ENCODE measurements around the gene DPH2.

Gene DPH2, protein sequence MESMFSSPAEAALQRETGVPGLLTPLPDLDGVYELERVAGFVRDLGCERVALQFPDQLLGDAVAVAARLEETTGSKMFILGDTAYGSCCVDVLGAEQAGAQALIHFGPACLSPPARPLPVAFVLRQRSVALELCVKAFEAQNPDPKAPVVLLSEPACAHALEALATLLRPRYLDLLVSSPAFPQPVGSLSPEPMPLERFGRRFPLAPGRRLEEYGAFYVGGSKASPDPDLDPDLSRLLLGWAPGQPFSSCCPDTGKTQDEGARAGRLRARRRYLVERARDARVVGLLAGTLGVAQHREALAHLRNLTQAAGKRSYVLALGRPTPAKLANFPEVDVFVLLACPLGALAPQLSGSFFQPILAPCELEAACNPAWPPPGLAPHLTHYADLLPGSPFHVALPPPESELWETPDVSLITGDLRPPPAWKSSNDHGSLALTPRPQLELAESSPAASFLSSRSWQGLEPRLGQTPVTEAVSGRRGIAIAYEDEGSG

DNA sequence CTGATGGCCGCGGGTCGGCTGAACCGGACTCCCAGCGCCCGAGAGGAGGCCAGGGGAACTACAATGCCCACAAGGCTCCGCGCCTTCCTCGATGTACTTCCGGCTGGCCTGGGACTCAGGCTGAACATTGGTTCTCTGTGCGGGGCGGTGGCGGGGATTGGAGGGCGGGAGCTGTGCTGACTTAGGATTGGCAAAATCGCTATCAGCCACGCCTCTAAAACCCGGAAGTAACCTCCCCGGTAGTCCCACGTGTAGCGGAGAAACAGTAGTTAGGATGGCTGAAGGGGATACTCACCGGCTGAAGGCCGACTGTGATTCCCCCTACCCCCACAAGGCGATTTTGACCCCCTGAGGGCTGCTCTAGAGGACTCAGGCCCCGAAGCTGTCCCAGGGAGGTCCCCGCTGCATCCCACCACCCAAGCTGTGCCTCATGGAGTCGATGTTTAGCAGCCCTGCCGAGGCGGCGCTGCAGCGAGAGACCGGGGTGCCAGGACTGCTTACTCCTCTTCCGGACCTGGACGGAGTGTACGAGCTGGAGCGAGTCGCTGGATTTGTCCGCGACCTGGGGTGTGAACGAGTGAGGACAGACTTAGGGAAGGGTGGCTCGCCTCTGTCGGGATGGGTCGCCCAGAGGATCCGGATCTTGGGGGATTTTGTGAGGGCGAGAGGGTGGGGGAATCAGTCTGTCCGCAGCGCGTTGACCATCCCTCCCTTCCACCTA is at the start of gene DPH2:
TSS of gene DPH2 (plus strand) at position 265 of the 721 bp plus-strand sequence. CDS start at position 431, 166 bp downstream.
- DNase-seq: peak; percentile 96

DNA sequence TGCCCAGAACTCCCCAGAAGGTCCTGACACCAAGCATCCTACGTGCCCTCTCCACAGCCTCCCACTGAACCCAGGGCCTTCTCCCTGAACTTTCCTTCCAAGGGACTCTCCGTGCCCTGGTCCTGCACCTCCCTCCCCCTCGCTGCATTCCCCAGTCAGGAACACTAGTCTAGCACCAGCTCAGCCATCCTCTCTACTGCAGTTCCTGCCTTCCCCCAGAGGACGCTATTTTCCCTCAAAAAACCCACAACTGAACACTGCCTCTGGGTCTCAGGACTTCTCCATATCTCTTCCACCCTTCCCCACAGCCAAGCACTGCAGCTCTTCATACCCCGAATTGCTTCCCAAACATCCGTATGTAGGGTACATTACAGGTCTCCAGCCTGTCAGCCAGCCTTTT is 48.8 kb upstream of the DPH2 start:
- no peak for DNase-seq

DNA sequence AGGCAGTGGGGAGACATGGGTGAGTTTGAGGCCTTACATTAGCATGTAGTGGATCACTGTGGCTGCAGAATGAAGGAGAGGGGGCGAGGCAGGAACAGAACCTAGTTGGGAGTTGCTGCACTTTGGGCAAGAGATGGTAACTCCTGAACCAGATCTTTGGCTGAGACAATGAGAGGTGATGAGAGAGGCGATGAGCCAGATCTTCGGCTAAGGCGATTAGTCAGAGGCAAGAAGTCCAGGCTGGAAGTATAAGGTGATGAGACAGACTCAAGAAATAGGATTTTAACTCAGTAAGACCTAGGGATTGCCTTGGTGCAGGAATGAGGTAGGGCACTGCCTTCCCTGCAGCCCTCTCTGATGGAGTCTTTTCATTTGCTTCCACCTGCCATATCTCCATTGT is 45.3 kb upstream of the DPH2 start:
- peak; percentile 30 for DNase-seq

DNA sequence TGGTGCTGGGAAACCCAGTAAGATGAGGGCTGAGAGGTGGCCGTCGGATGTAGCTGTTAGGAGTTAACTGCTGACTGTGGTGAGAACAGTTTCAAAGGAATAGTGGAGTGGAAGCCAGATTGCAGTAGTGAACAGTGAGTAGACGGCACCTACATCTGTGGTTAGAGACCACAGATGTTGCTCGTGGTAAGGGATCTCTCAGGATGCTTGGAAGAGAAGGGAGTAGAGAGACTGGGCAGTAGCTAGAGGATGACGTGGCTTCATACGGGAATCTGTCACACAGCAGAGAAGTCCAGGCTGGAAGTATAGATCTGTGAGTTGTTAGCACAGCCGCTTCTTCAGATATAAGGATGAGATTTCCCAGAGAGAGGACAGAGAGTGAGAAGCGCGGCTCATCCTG is 44.0 kb upstream of the DPH2 start:
- peak; percentile 44 for DNase-seq

DNA sequence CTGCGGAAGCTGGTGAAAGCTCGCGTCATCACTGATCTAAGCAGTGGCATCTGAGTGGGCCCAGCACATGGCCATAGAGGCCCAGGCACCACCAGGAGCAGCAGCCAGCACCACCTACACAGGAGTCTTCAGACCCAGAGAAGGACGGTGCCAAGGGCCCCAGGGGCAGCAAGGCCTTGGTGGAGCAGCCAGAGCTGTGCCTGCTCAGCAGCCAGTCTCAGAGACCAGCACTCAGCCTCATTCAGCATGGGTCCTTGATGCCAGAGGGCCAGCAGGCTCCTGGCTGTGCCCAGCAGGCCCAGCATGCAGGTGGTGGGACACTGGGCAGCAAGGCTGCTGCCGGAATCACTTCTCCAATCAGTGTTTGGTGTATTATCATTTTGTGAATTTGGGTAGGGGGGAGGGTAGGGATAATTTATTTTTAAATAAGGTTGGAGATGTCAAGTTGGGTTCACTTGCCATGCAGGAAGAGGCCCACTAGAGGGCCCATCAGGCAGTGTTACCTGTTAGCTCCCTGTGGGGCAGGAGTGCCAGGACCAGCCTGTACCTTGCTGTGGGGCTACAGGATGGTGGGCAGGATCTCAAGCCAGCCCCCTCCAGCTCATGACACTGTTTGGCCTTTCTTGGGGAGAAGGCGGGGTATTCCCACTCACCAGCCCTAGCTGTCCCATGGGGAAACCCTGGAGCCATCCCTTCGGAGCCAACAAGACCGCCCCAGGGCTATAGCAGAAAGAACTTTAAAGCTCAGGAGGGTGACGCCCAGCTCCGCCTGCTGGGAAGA is 39.5 kb upstream of the DPH2 start:
- DNase-seq: no peak

DNA sequence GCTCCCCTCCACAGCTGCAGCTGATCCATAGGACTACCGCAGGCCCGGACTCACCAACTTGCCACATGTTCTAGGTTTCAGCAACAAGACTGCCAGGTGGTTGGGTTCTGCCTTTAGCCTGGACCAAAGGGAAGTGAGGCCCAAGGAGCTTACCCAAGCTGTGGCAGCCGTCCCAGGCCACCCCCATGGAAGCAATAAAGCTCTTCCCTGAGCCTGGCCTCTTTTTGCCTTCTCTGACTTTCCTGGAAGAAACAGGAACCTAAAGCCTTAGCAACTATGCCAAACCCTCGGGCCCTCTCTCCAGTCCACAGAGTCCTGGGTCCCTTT is 38.9 kb upstream of the DPH2 start:
- DNase-seq: no peak

DNA sequence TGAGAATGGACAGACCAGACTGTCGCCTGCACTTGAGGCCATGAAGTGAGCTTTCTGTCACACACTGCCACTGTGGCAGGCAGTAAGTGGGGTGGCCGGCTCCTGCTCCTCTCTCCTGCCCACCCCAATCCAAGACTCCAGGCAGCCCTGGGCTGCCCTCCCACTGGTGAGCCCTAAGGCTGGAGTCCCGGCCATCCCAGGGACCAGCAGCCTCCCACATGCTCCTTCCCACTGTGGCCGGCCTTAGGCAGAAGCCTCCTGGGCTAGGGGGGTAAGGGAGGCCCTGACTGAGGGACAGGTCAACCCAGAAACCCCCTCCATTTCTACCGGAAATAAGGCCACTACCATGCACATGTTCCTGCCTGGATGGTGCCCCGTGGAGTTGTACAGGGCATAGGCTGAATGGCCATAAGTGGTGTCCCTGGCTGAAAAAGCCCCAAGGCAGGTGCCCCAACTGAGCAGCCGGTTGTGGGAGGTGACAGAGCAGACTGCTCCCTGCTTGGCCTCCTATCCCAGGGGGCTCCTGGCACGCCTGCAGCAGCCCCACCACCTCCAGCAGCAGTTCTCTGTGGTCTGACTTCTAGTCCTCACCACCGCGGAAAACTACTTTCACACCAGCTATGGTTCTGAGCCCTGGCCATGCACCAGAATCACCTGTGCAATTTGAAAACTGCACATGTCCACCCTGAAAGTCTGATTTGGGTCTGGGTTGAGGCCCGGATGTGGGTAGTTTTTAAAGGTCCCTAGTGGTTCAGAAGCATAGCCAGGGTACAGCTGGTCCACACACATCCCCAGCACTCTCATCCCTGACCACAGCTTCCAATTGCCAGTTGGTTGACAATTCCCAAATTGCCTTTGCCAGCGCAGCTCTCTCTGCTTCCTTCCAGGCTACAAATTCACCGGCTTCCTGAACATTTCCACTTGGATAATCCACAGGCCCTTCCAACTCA is 37.8 kb upstream of the DPH2 start:
- no peak for DNase-seq

DNA sequence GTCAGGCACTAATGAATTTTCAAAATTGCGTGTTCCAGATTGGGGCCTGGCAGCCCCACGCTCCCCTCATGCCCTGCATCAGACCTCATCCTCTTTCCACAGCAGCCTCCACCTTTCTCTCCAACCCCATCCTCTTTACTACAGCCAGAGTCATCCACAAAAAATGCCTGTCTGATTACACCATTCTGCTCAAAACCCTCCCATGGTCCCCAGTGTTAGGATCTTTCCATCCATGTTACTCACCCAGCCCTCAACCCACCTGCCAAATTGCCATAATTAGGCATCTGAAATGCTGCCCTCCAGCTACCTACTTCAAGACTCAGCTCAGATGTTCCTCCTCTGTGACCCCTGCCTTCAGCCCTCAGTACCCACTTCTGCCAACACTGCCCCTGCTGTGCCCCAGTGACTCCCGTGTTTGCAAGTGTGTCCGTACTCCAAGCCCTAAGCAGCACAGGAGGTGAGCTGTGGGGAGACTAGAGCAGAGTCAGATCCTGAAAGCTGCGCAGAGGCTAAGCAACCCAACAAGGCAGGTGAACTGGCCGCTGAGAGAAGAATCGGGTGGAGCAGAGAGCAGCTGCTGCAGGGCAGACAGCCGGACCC is 36.9 kb upstream of the DPH2 start:
- peak; percentile 73 for DNase-seq

DNA sequence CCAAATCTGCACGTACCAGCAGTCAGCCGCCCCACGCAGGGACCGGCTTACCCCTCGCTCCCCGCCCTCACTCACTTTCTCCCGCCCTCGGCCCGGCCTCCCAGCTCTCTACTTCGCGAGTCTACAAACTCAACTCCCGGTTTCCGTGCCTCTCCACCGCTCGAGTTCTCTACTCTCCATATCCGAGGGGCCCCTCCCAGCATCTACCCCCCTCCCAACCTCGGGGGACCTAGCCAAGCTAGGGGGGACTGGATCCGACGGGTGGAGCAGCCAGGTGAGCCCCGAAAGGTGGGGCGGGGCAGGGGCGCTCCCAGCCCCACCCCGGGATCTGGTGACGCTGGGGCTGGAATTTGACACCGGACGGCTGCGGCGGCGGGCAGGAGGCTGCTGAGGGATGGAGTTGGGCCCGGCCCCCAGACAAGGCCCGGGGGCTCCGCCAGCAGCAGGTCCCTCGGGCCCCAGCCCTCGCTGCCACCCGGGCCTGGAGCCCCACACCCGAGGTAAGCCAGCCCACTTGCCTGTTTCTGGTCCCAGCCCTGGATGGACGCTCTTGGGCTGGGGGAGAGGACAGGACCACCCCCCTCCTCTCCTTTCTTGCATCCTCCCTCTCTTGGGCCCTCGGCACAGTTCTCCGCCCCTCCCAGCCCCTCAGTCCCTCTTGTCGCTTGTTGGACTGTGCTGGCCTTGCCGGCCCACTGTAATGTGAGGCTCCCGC is 36.3 kb upstream of the DPH2 start, which contains the start of gene ARTN:
TSS of gene ARTN (plus strand) at position 416 of the 715 bp plus-strand sequence. CDS start 1,856 bp downstream, outside the sequence.
- no peak for DNase-seq

DNA sequence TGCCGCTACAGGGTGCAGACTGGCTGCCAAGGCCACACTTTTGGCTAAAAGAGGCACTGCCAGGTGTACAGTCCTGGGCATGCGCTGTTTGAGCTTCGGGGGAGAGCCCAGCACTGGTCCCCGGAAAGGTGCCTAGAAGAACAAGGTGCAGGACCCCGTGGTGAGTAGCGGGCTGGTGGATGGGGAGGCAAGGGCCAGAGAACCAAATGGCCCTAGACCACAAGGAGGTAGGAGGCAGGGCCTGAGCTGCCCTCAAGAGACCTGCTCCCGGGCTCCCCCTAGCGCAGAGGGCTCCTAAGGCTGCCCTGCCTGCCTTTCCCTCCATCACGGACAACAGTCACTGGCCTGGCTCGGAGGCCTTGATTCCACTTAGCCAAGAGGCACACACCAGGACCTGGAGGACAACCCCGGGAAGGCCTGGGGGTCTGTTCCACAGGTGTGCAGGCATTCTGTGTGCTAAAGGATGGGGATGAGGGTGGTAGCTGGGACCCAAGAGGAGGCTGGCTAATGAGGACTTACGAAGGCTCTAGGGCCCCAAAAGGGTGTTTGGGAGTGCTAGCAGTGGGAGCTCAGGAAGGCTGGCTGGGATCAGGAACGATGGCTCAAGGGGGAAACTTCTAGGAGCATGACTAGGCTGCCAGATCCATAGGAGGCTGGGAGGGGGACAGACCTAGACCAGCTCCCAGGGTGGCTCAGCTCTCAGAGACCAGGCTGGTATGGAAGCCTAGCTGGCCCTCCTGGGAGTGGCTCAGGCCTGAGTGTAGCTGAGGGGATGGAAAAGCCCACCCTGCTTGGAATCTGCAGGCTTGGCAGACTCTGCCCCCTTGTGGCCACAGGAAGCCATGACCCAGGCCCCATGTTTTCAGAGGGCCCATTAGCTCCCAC is 35.5 kb upstream of the DPH2 start:
- peak; percentile 65 for DNase-seq

DNA sequence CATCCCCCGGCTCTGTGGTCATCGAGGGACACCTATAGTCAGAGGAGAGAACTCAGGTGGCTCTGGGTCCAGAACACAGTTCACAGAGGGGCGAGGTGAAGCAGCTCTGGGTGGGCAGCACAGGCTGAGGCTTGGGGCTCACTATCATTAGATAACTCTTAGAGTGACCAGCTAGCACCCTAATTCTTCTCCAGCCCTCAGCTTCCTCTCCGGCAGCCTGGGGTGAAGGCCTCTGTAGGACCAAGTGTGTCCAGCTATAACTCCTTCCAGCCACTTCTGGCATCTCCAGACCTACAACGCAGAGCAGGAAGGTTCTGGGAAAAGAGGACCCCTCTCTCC is 34.9 kb upstream of the DPH2 start:
- no peak for DNase-seq

DNA sequence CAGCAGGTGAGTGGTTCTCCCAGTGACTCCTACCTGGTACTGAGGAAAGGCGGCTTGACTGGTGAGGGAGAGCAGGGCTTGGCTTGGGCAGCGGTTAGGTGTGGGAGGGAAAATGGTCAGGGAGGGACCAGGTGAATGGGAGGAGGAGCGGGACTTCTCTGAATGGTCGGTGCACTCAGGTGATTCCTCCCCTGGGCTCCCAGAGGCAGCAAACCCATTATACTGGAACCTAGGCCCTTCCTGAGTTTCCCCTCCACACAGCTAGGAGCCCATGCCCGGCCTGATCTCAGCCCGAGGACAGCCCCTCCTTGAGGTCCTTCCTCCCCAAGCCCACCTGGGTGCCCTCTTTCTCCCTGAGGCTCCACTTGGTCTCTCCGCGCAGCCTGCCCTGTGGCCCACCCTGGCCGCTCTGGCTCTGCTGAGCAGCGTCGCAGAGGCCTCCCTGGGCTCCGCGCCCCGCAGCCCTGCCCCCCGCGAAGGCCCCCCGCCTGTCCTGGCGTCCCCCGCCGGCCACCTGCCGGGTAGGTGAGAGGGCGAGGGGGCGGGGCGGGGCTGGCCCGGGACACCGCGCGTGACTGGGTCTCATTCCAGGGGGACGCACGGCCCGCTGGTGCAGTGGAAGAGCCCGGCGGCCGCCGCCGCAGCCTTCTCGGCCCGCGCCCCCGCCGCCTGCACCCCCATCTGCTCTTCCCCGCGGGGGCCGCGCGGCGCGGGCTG is 33.9 kb upstream of the DPH2 start:
- DNase-seq: no peak

DNA sequence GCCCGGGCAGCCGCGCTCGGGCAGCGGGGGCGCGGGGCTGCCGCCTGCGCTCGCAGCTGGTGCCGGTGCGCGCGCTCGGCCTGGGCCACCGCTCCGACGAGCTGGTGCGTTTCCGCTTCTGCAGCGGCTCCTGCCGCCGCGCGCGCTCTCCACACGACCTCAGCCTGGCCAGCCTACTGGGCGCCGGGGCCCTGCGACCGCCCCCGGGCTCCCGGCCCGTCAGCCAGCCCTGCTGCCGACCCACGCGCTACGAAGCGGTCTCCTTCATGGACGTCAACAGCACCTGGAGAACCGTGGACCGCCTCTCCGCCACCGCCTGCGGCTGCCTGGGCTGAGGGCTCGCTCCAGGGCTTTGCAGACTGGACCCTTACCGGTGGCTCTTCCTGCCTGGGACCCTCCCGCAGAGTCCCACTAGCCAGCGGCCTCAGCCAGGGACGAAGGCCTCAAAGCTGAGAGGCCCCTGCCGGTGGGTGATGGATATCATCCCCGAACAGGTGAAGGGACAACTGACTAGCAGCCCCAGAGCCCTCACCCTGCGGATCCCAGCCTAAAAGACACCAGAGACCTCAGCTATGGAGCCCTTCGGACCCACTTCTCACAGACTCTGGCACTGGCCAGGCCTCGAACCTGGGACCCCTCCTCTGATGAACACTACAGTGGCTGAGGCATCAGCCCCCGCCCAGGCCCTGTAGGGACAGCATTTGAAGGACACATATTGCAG is 33.2 kb upstream of the DPH2 start:
- no peak for DNase-seq

DNA sequence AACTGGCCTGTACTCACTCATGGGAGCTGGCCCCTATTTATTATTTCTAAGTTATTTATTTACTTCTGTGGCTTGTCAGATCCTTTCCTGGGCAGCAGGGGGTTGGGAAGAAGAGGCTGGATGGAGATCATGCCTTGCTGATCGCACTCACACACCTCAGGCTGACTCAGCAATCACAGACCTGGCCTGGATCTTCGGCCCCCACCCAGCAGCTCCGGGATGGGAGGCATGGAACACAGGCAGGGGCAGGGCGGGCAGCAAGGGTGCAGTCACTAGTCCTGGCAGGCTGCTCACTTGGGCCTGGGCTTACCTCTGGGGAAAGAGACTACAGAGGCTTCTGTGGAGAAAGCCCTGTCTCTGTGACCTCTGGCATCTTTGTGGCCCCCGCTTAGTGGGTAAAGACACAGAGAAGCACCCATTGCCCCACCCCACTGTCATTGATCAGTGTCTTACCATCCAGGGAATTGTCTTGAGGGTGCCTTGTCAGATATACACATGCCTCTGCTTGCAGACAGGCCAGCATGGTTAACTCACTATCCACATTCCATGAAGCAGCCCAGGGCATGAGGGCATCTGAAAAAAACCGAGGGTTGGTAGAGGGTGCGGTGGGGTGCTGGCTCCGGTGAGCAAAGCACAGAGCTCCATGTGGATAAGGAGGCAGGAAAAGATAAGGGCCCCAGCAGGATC is 32.5 kb upstream of the DPH2 start:
- DNase-seq: no peak

DNA sequence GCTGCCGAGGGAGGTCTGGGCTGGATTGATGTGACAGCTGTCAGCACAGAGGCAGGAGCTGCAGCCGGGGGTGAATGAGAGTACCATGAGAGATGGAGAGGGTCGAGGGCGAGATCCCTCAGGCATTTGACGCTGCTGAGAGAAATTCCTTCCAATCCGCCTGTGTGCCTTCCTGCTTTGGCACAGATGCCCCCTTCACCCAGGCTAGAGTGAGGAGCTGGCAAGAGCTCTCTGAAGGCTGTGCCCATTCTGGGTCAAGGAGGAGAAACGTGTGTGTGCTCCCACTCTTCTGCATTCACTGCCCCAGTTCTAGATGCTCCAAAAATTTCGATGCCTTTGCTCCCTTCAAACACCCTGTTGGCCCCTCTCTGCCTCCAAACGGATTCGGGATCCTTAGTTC is 31.4 kb upstream of the DPH2 start:
- no peak for DNase-seq

DNA sequence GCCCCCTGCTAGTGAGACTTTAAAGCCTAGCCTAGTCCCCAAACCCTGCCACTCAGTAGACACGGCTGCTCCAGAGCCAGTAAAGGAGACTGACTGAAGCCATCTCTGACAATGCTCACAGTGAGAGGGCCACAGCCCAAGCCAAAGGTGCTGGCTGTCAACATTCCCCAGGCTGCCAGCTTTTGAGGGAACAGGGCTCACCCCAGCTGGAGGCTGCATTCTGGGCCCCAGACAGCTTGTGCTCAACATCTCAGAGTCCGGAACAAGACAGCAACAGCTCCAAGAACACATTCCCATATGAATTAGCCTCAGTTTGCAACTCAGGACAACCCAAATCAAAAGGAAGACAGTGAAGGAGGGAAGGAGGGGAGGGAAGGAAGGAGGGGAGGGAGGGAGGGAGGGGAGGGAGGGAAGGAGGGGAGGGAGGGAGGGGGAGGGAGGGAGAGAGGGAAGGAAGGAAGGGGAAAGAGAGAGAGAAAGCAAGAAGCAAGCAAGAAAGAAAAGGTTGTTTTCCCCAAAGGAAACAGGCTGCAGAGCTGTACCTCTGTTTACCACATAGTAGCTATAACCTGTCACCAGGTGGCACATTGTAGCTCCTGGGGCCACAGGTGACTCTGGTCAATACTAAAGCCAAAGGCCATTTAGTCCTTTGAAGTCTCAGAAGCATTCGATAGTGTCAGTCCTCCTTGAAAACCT is 30.8 kb upstream of the DPH2 start:
- DNase-seq: no peak

DNA sequence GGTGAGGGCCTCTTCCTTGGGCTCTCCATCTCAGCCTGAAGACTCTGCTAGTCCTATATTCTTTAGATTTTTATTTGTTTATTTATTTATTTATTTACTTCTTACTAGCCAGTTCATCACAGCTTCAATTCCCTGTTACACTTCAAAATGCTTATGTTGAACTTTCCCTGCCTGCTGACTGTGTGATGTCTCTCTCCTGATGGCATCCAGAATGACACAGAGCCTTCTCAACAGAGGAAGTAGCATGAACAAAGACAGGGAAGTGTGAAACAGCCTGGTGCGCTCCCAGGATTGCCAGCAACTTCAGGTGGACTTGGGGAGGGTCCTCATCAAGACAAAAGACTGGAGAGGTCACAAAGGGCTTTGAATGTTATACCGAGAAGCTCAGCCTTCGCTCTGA is 27.4 kb upstream of the DPH2 start:
- DNase-seq: no peak

DNA sequence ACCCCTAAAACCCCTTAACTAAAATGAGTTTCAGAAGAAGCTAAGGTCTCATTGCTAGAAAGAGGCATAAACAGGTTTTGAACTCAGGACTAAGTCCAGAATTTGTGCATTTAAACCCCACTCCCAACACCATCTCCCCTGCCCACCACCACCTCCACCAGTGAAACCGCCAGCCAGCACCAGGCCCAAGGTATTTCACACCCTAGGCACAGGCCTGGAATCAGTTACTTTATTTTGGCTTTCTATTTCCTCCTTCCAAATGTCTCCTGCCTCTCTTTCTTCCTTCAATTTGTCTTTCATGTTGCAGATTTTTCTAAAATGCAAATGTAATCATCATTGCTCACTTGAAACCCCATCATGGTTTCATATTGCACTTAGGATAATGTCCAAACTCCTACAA is 24.9 kb upstream of the DPH2 start:
- no peak for DNase-seq

All from fibroblast of upper back skin (primary cell).